ENCODE data around the gene GJD2.

GJD2 gene

GRCh38 chr15:34725556-34725955 is 29.2 kb downstream of the GJD2 start:
- Mint-ChIP-seq H3K27me3 (peaks cover 27% of the 10 kb centered on the region), H3K36me3 (ENCODE audit: low read depth) (no peaks in the 10 kb centered on the region), H3K27ac (no peak overlapping the region), H3K4me1 (ENCODE audit: low read depth) (no peaks in the 10 kb centered on the region), H3K9me3 (no peaks in the 10 kb centered on the region), H3K4me3 (no peak overlapping the region)
- intact Hi-C loops (cut with micrococcal nuclease) = no loop called here

DNA sequence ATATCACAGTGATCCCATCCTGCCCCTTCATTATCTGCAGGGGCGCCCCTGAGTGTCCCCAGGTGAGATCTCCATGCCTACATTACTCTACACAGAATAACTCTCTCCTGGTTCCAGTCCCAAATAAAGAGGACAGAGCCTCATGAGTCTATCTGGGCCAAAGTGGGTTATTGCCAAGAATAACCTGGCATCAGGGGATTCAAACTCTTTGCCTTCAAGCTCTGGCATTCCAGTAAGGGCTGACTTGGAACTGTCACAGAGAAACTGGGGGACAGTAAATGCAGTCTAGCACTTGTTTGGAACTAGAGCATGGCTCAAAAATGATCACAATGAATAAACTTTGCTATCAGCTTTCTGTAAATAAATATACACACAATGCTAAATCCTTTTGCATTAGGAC is 30.3 kb downstream of the GJD2 start:
- Mint-ChIP-seq H3K36me3 (ENCODE audit: low read depth) (no peaks in the 10 kb centered on the region), H3K27ac (no peak overlapping the region), H3K9me3 (no peaks in the 10 kb centered on the region), H3K4me3 (no peak overlapping the region), H3K27me3 (peaks cover 32% of the 10 kb centered on the region), H3K4me1 (ENCODE audit: low read depth) (no peaks in the 10 kb centered on the region)
- intact Hi-C loops (cut with micrococcal nuclease) = no loop called here

DNA sequence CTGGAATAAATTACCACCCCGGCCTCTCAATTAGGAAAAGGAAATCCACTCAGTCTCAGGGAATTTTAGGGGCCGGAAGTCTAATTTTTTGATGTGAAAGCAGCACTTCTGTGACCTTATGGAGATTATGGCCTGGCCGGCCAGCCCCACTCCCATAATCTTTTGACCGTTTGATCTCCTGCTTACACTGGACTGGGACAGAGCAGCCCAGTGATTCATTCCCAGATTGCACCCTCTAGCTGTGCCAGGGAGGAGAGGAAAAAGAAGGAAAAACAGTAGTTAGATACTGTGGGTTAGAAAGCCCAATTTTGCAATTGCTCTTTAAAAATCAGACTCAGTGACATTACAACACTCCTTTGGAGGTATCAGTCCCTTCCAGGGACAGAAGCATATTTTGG is 32.4 kb downstream of the GJD2 start:
- H3K9me3 Mint-ChIP-seq = no peaks in the 10 kb centered on the region
- H3K27me3 Mint-ChIP-seq = peaks cover 32% of the 10 kb centered on the region
- intact Hi-C loops (cut with micrococcal nuclease) = no loop called here
- no peaks in the 10 kb centered on the region for H3K36me3 Mint-ChIP-seq (ENCODE audit: low read depth)
- H3K4me1 Mint-ChIP-seq (ENCODE audit: low read depth) = no peaks in the 10 kb centered on the region
- H3K4me3 Mint-ChIP-seq = no peak overlapping the region
- H3K27ac Mint-ChIP-seq = no peak overlapping the region

- H3K4me1 Mint-ChIP-seq (ENCODE audit: low read depth) = no peaks in the 10 kb centered on the region
- H3K27me3 Mint-ChIP-seq = peaks cover 32% of the 10 kb centered on the region
- no peak overlapping the region for H3K27ac Mint-ChIP-seq
- H3K36me3 Mint-ChIP-seq (ENCODE audit: low read depth) = no peaks in the 10 kb centered on the region
- H3K9me3 Mint-ChIP-seq = no peaks in the 10 kb centered on the region
- no peak overlapping the region for H3K4me3 Mint-ChIP-seq
- intact Hi-C loops (cut with micrococcal nuclease) = no loop called here
Observed at GRCh38 chr15:34721802-34722438, 32.9 kb downstream of the GJD2 start.

DNA sequence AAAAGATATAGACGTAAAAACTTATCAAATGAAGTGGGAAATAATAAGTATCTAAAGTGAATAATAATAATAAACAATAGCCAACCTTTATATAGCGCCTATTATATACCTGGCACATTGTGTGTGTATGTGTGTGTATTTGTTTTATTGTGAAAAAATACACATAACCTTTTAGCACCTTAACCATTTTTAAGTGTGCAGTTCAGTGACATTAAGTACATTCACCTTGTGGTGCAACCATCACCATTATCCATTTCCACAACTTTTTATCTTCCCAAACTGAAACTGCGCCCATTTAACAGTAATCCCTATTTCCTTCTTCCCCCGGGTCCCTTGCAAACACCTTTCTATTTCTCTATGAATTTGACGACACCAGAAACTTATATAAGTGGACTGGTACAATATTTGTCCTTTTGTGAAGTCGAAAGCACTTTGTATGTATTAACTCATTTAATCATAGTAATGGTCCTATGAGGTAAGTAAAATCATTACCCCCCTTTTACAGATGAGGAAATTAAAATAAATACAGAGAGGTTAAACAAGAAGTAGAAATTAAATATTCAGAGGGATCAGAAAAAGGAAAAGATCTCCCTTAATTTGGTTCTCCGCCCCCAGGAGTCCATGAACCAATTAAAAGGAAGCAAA is 33.5 kb downstream of the GJD2 start:
- no peaks in the 10 kb centered on the region for H3K9me3 Mint-ChIP-seq
- no peak overlapping the region for H3K4me3 Mint-ChIP-seq
- peaks cover 32% of the 10 kb centered on the region for H3K27me3 Mint-ChIP-seq
- H3K4me1 Mint-ChIP-seq (ENCODE audit: low read depth) = no peaks in the 10 kb centered on the region
- H3K27ac Mint-ChIP-seq = no peak overlapping the region
- no peaks in the 10 kb centered on the region for H3K36me3 Mint-ChIP-seq (ENCODE audit: low read depth)
- intact Hi-C loops (cut with micrococcal nuclease) = no loop called here

DNA sequence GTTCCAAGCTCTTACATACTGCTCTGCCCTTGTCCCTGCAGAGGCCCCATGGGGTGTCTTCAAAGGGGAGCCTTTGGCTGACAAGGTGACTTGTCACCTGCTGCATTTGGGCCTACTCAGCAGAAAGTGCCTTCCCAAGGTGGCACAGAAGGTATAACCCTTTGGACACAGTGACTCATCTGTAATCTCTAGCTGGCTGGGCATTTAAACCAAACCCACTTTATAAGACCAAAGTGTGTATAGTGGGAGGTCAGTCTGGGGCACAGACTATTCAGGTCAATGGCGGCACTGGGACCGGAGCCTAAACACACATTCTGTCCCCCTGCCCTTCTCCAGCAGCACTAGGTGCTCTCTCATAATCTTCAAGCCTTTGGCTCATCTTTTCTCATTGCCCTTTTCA is 35.1 kb downstream of the GJD2 start:
- Mint-ChIP-seq H3K4me1 (ENCODE audit: low read depth) (no peaks in the 10 kb centered on the region), H3K27me3 (peaks cover 34% of the 10 kb centered on the region), H3K9me3 (no peaks in the 10 kb centered on the region), H3K4me3 (no peak overlapping the region), H3K27ac (no peak overlapping the region), H3K36me3 (ENCODE audit: low read depth) (no peaks in the 10 kb centered on the region)
- intact Hi-C loops (cut with micrococcal nuclease) = no loop called here

GRCh38 chr15:34718681-34719665 is 35.8 kb downstream of the GJD2 start:
- H3K4me1 Mint-ChIP-seq (ENCODE audit: low read depth) = no peaks in the 10 kb centered on the region
- intact Hi-C loops (cut with micrococcal nuclease) = no loop called here
- no peak overlapping the region for H3K4me3 Mint-ChIP-seq
- no peak overlapping the region for H3K27ac Mint-ChIP-seq
- peaks cover 35% of the 10 kb centered on the region for H3K27me3 Mint-ChIP-seq
- no peaks in the 10 kb centered on the region for H3K9me3 Mint-ChIP-seq
- H3K36me3 Mint-ChIP-seq (ENCODE audit: low read depth) = no peaks in the 10 kb centered on the region

DNA sequence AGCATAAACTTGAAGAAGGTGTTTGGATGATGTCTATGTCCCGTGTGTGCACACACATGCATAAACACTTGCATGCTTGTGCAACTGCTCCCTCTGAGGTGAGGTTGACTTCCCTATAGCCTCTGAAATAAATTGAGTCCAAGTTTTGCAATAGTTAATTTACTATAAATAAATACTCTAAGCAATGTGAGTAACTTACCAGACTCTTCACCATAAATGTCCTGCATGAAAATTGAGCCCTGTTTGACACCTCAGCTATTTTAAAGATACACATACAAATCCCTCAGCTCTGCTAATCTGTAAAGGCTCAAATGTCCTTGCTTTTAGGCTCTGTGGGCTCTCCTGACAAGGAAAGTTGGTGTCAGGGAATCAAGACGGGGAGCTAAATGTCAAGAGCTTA is 37.1 kb downstream of the GJD2 start:
- no peaks in the 10 kb centered on the region for H3K4me1 Mint-ChIP-seq (ENCODE audit: low read depth)

GRCh38 chr15:34716111-34716510 is 38.7 kb downstream of the GJD2 start:
- intact Hi-C loops (cut with micrococcal nuclease) = no loop called here
- Mint-ChIP-seq H3K27me3 (peaks cover 21% of the 10 kb centered on the region), H3K27ac (no peak overlapping the region)

More for the DNA sequence above, 37.1 kb downstream of the GJD2 start:
- peaks cover 32% of the 10 kb centered on the region for H3K27me3 Mint-ChIP-seq
- no peaks in the 10 kb centered on the region for H3K9me3 Mint-ChIP-seq
- intact Hi-C loops (cut with micrococcal nuclease) = no loop called here
- no peak overlapping the region for H3K4me3 Mint-ChIP-seq
- no peak overlapping the region for H3K27ac Mint-ChIP-seq
- no peaks in the 10 kb centered on the region for H3K36me3 Mint-ChIP-seq (ENCODE audit: low read depth)

DNA sequence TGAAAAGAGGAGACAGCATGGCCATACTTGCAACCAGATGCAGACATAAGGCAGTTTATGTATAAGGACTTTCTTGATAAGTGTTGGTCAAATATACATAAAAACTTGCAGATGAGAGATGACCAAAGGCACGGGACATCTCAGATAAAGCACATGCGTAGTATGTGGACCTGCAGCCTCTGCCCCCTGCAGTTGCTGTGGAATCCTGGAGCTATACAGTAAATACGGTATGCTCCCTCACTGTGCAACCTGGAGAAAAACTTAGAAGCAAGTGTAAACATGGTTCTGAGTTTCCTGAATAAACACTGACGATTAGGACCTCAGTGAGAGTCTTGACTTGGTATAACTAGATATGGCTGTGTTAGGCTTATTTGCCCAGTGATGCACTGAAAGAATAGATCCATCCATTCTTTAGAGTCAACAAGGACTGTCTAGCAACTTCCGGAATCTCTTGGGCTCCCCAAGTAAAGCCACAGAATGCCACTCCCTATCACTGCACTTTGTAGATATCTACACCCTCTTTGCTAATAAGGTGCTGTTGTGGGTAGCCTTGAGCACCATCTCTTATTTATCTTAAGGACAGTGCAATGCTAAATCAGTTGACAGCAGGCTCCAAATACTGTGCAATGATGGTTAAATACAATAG is 40.2 kb downstream of the GJD2 start:
- Mint-ChIP-seq H3K27ac (no peak overlapping the region), H3K36me3 (ENCODE audit: low read depth) (no peaks in the 10 kb centered on the region), H3K9me3 (no peaks in the 10 kb centered on the region), H3K4me1 (ENCODE audit: low read depth) (peaks cover 2% of the 10 kb centered on the region), H3K4me3 (no peak overlapping the region), H3K27me3 (peaks cover 14% of the 10 kb centered on the region)
- intact Hi-C loops (cut with micrococcal nuclease) = no loop called here

More at GRCh38 chr15:34716111-34716510, 38.7 kb downstream of the GJD2 start:
- H3K4me1 Mint-ChIP-seq (ENCODE audit: low read depth) = no peaks in the 10 kb centered on the region
- H3K9me3 Mint-ChIP-seq = no peaks in the 10 kb centered on the region
- H3K36me3 Mint-ChIP-seq (ENCODE audit: low read depth) = no peaks in the 10 kb centered on the region
- H3K4me3 Mint-ChIP-seq = no peak overlapping the region

- intact Hi-C loops (cut with micrococcal nuclease) = no loop called here
- Mint-ChIP-seq H3K36me3 (ENCODE audit: low read depth) (no peaks in the 10 kb centered on the region), H3K9me3 (no peaks in the 10 kb centered on the region), H3K4me1 (ENCODE audit: low read depth) (peaks cover 11% of the 10 kb centered on the region), H3K4me3 (no peak overlapping the region), H3K27ac (no peak overlapping the region), H3K27me3 (peaks cover 14% of the 10 kb centered on the region)
Observed at GRCh38 chr15:34713635-34714034, 41.2 kb downstream of the GJD2 start.

- H3K9me3 Mint-ChIP-seq = no peaks in the 10 kb centered on the region
- no peaks in the 10 kb centered on the region for H3K36me3 Mint-ChIP-seq (ENCODE audit: low read depth)
- intact Hi-C loops (cut with micrococcal nuclease) = no loop called here
- H3K4me3 Mint-ChIP-seq = no peak overlapping the region
- peaks cover 11% of the 10 kb centered on the region for H3K27me3 Mint-ChIP-seq
- H3K4me1 Mint-ChIP-seq (ENCODE audit: low read depth) = peaks cover 14% of the 10 kb centered on the region
- no peak overlapping the region for H3K27ac Mint-ChIP-seq
Observed at GRCh38 chr15:34709866-34710265, 44.9 kb downstream of the GJD2 start.

- Mint-ChIP-seq H3K27ac (no peak overlapping the region), H3K36me3 (ENCODE audit: low read depth) (no peaks in the 10 kb centered on the region), H3K27me3 (peaks cover 9% of the 10 kb centered on the region), H3K4me1 (ENCODE audit: low read depth) (peaks cover 14% of the 10 kb centered on the region), H3K4me3 (no peak overlapping the region), H3K9me3 (no peaks in the 10 kb centered on the region)
- intact Hi-C loops (cut with micrococcal nuclease) = no loop called here
Observed at GRCh38 chr15:34708422-34708821, 46.4 kb downstream of the GJD2 start.

GRCh38 chr15:34701536-34701935 is 53.3 kb downstream of the GJD2 start:
- intact Hi-C loops (cut with micrococcal nuclease) = no loop called here
- Mint-ChIP-seq H3K9me3 (no peaks in the 10 kb centered on the region), H3K36me3 (ENCODE audit: low read depth) (no peaks in the 10 kb centered on the region), H3K4me1 (ENCODE audit: low read depth) (no peaks in the 10 kb centered on the region), H3K27ac (no peak overlapping the region), H3K27me3 (no peaks in the 10 kb centered on the region), H3K4me3 (no peak overlapping the region)

All from dendritic cell treated with granulocyte-macrophage colony-stimulating factor and Interleukin-4, amounts not matched to agents 40 ng/mL and 50 ng/mL, for 4 days (primary cell).